Retinal pigment epithelial cell (primary cell): ENCODE data around the gene EMC8.

ENCODE experiments used
- DNase-seq: peaks from one replicate; pipeline ENCODE4 v3.0.0-alpha.2; 2010; ENCODE audit warnings: low read depth
- H3K4me3 ChIP-seq: 2 replicates; pipeline ENCODE4 v1.5.1; 2011; ENCODE audit warnings: mild to moderate bottlenecking, low read length, control low read depth, moderate library complexity
- TF ChIP-seq, protein P1 (sequence below): conservative IDR thresholded peaks from 2 replicates; pipeline ENCODE4 v1.5.1; 2011; ENCODE audit warnings: low read depth, low read length, control low read depth, inconsistent platforms

The EMC8 gene

DNA sequence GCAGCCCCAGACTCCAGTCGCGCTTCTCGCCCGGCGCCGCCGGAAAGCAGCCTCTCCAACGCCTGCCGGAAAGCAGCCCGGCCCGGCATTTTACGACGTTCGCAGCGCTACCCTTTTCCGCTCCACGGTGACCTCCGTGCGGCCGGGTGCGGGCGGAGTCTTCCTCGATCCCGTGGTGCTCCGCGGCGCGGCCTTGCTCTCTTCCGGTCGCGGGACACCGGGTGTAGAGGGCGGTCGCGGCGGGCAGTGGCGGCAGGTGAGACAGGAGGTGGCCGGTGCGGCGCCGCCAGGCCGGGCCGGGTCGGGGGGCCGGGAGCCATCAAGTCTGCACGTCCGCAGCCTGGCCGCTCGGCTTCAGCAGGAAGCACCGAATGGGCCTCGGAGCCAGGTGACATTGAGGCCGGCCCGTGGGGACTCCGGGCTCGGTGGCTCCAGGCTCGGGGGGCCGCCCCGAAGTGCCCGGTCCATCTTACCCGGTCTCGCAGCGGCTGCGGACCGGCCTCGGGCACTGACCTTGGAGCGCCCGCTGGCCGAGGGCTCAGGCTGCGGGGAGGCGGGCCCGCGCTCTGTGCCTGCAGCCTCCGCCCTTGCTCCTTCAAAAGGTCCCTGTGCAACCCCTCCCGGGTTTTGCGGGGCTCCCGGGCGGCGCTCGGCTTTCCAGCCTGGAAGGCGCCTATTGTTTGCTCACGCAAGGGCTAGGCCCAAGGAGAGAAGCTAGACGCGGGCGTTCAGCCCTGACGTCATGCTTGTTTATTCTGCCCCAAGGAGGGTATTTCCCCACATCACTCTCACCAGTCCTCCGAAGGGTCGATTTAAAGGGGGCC lies at the start of gene EMC8, which contains the start of gene COX4I1:
Gene EMC8 (minus strand): TSS at position 48 of the 824 bp plus-strand sequence. CDS start 249 bp downstream, outside the sequence.
Gene COX4I1 (plus strand): TSS at position 199 of the 824 bp plus-strand sequence. CDS start 1,511 bp downstream, outside the sequence.
- TF ChIP-seq, protein P1, sequence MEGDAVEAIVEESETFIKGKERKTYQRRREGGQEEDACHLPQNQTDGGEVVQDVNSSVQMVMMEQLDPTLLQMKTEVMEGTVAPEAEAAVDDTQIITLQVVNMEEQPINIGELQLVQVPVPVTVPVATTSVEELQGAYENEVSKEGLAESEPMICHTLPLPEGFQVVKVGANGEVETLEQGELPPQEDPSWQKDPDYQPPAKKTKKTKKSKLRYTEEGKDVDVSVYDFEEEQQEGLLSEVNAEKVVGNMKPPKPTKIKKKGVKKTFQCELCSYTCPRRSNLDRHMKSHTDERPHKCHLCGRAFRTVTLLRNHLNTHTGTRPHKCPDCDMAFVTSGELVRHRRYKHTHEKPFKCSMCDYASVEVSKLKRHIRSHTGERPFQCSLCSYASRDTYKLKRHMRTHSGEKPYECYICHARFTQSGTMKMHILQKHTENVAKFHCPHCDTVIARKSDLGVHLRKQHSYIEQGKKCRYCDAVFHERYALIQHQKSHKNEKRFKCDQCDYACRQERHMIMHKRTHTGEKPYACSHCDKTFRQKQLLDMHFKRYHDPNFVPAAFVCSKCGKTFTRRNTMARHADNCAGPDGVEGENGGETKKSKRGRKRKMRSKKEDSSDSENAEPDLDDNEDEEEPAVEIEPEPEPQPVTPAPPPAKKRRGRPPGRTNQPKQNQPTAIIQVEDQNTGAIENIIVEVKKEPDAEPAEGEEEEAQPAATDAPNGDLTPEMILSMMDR = no peak
- peak within 1 kb of the TSS; percentile 90 for H3K4me3 ChIP-seq
- DNase-seq = peak; percentile 67

GRCh38 chr16:85848986-85849385 lies 49.6 kb upstream of the EMC8 start:
- TF ChIP-seq, protein P1 = no peak
- no peak overlapping the region for H3K4me3 ChIP-seq
- DNase-seq = no peak

- TF ChIP-seq, protein P1 = no peak
- H3K4me3 ChIP-seq = no peak overlapping the region
- no peak for DNase-seq
These were observed 48.6 kb upstream of the EMC8 start for GRCh38 chr16:85847681-85848601.

GRCh38 chr16:85847036-85847435 lies 47.7 kb upstream of the EMC8 start:
- TF ChIP-seq, protein P1 = no peak
- DNase-seq = no peak
- H3K4me3 ChIP-seq = no peak overlapping the region

DNA sequence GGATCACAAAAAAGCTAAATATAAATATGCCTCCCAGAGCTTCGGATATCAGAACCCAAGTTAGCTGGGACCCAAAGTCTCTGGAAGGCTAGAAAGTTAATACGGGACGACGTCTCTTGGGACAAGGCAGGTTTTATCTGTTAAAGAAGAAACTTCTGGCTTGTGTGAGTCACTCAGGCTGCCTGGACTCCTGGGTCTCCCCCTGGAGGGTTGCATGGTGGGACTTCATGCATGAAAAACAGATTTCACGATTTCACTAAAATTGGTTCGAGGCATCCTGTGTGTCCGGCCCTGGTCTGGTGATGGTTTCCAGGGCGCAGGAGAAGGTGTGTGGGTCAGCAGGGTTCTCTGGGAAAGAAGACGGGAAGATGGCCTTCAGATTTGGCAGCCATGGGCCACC lies 47.1 kb upstream of the EMC8 start:
- TF ChIP-seq, protein P1 = no peak
- H3K4me3 ChIP-seq = no peak overlapping the region
- no peak for DNase-seq

- TF ChIP-seq, protein P1 = no peak
- no peak overlapping the region for H3K4me3 ChIP-seq
- no peak for DNase-seq
These were observed 45.9 kb upstream of the EMC8 start for GRCh38 chr16:85845266-85845665.
